Mucosa of gallbladder (tissue), 1 donor: Measurements from ENCODE around the gene ZNF135. TPM values are rescaled to one million over a fixed set of nuclear protein-coding genes. Genes with fewer than 3 reads are reported as not detected.

ENCODE experiments used
- DNase-seq: peaks from one replicate; pipeline ENCODE4 v3.0.0-alpha.2; 2020; ENCODE audit warnings: low spot score
- total RNA-seq: library from RNA; stranded (reverse); gene quantifications from one replicate; pipeline ENCODE4 v1.2.1, GENCODE V29; 2021
- donor health status: DM: no; HTN: no; CAD: no.

ZNF135 gene
- 11.1 TPM for total RNA-seq

- DNase-seq: peak; percentile 91
Observed at GRCh38 chr19:58059003-58059670, at the start of gene ZNF135. TSS of gene ZNF135 (plus strand) at chr19:58059282. CDS start at chr19:58060003, 721 bp downstream.

GRCh38 chr19:58009301-58009665, 49.8 kb upstream of the ZNF135 start:
- no peak for DNase-seq

GRCh38 chr19:58009666-58010301, 49.3 kb upstream of the ZNF135 start:
- DNase-seq: peak; percentile 94

GRCh38 chr19:58010507-58010906, 48.6 kb upstream of the ZNF135 start:
- no peak for DNase-seq

GRCh38 chr19:58014141-58014540, 44.9 kb upstream of the ZNF135 start:
- no peak for DNase-seq

- no peak for DNase-seq
Observed at GRCh38 chr19:58020129-58020528, 39.0 kb upstream of the ZNF135 start.

GRCh38 chr19:58021541-58022282, 37.4 kb upstream of the ZNF135 start:
- DNase-seq: peak; percentile 80

GRCh38 chr19:58022283-58022660, 36.8 kb upstream of the ZNF135 start:
- DNase-seq: no peak

- DNase-seq: no peak
Observed at GRCh38 chr19:58024661-58025060, 34.4 kb upstream of the ZNF135 start.

GRCh38 chr19:58033741-58034476, 25.2 kb upstream of the ZNF135 start, which contains the start of gene ZSCAN1:
TSS of gene ZSCAN1 (plus strand) at chr19:58034025. CDS start at chr19:58037837, 3,812 bp downstream.
- peak; percentile 96 for DNase-seq

GRCh38 chr19:58034477-58034793, 24.6 kb upstream of the ZNF135 start:
- no peak for DNase-seq

- no peak for DNase-seq
Observed at GRCh38 chr19:58035863-58036262, 23.2 kb upstream of the ZNF135 start.

GRCh38 chr19:58037927-58038687, 21.0 kb upstream of the ZNF135 start:
- no peak for DNase-seq

- no peak for DNase-seq
Observed at GRCh38 chr19:58038688-58039204, 20.3 kb upstream of the ZNF135 start.

GRCh38 chr19:58040751-58041525, 18.1 kb upstream of the ZNF135 start:
- DNase-seq: no peak

GRCh38 chr19:58042495-58043340, 16.4 kb upstream of the ZNF135 start:
- DNase-seq: no peak

- no peak for DNase-seq
Observed at GRCh38 chr19:58044391-58044790, 14.7 kb upstream of the ZNF135 start.

- DNase-seq: no peak
Observed at GRCh38 chr19:58044886-58045285, 14.2 kb upstream of the ZNF135 start.

- DNase-seq: no peak
Observed at GRCh38 chr19:58045411-58046050, 13.6 kb upstream of the ZNF135 start.
